ENCODE results near the gene PSMA3.

PSMA3 gene

DNA sequence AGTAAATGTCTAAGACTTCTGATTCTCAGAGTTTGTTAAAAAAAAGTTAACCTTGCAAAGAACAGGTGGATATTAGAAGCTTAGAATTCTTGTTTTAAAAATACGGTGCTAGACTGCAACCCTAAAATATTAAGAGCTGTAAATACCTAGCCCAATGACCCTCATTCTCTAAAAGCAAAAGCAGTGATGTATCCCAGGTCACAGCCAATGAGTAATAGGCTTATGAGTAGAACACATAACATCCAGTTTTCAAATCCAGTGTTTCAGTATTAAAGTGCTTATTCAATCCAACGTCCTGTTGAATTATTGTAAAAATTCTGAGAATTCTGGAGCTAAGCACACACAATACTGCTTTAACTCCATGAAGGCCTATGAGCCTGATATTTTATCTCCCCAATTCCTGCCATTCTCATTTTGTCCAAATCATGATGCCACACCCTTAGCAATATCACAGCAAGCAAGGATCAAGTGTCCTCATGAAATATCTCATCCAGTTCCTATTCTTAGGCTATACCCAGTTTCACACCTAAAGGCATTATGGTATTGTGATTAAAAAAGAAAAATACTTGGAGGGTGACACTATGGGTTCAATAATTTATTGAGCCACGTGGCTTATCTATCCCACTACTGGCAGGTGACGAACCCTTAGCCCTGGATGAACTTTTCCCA is 38.4 kb downstream of the PSMA3 start:
- no peak overlapping the region for H3K4me3 ChIP-seq (ENCODE audit: low read depth in 1 of 2, low read length in 1 of 2)
- H3K27ac ChIP-seq: no peak overlapping the region
- TF ChIP-seq, protein P1, sequence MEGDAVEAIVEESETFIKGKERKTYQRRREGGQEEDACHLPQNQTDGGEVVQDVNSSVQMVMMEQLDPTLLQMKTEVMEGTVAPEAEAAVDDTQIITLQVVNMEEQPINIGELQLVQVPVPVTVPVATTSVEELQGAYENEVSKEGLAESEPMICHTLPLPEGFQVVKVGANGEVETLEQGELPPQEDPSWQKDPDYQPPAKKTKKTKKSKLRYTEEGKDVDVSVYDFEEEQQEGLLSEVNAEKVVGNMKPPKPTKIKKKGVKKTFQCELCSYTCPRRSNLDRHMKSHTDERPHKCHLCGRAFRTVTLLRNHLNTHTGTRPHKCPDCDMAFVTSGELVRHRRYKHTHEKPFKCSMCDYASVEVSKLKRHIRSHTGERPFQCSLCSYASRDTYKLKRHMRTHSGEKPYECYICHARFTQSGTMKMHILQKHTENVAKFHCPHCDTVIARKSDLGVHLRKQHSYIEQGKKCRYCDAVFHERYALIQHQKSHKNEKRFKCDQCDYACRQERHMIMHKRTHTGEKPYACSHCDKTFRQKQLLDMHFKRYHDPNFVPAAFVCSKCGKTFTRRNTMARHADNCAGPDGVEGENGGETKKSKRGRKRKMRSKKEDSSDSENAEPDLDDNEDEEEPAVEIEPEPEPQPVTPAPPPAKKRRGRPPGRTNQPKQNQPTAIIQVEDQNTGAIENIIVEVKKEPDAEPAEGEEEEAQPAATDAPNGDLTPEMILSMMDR (IDR thresholded peaks at IDR 0.05): no peak
- peaks cover 81% of the 10 kb centered on the region for H3K36me3 ChIP-seq
- peaks cover 10 to 13% of the 10 kb centered on the region in 2 experiments for H3K4me1 ChIP-seq (ENCODE audit: control insufficient read depth in 1 of 2, insufficient read depth in 1 of 2, low read depth in 1 of 2, low read length in 1 of 2)
- no peaks in the 10 kb centered on the region for H3K9me3 ChIP-seq
- H3K27me3 ChIP-seq: no peaks in the 10 kb centered on the region

GRCh38 chr14:58283730-58284129 is 39.1 kb downstream of the PSMA3 start:
- Histone ChIP-seq H3K27me3 (no peaks in the 10 kb centered on the region), H3K4me3 (ENCODE audit: low read depth in 1 of 2, low read length in 1 of 2) (no peak overlapping the region), H3K4me1 (ENCODE audit: control insufficient read depth in 1 of 2, insufficient read depth in 1 of 2, low read depth in 1 of 2, low read length in 1 of 2) (peaks cover 10 to 16% of the 10 kb centered on the region in 2 experiments), H3K36me3 (peaks cover 82% of the 10 kb centered on the region), H3K27ac (no peak overlapping the region), H3K9me3 (no peaks in the 10 kb centered on the region)
- TF ChIP-seq, protein P1 (IDR thresholded peaks at IDR 0.05): no peak

GRCh38 chr14:58285132-58285531 is 40.5 kb downstream of the PSMA3 start:
- no peaks in the 10 kb centered on the region for H3K27me3 ChIP-seq
- no peaks in the 10 kb centered on the region for H3K9me3 ChIP-seq
- peaks cover 10 to 17% of the 10 kb centered on the region in 2 experiments for H3K4me1 ChIP-seq (ENCODE audit: control insufficient read depth in 1 of 2, insufficient read depth in 1 of 2, low read depth in 1 of 2, low read length in 1 of 2)
- TF ChIP-seq, protein P1 (IDR thresholded peaks at IDR 0.05): no peak
- H3K36me3 ChIP-seq: peaks cover 81% of the 10 kb centered on the region
- no peak overlapping the region for H3K4me3 ChIP-seq (ENCODE audit: low read depth in 1 of 2, low read length in 1 of 2)
- H3K27ac ChIP-seq: no peak overlapping the region

DNA sequence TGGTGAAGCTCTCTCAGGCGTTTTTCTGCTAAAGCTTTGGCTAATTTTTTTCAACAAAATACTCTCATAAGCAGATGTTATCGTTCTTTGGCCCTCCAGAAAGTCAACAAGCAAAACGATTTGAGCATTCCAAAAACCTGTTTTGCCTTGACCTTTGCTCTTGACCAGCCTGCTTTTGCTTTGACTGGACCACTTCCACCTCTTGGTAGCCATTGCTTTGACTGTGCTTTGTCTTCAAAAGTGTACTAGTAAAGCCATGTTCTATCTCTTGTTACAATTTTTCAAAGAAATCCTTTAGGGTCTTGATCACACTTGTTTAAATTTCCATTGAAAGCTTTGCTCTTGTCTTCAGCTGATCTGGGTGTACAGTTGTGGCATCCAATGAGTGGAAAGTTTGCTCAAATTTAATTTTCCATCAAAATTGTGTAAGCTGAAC is 43.0 kb downstream of the PSMA3 start:
- Histone ChIP-seq H3K27ac (peak overlapping the region; percentile 14), H3K9me3 (no peaks in the 10 kb centered on the region), H3K27me3 (no peaks in the 10 kb centered on the region), H3K4me3 (ENCODE audit: low read depth in 1 of 2, low read length in 1 of 2) (no peak overlapping the region), H3K36me3 (peaks cover 99% of the 10 kb centered on the region), H3K4me1 (ENCODE audit: control insufficient read depth in 1 of 2, insufficient read depth in 1 of 2, low read depth in 1 of 2, low read length in 1 of 2) (peaks cover 0 to 4% of the 10 kb centered on the region in 2 experiments)
- TF ChIP-seq, protein P1 (IDR thresholded peaks at IDR 0.05): no peak

DNA sequence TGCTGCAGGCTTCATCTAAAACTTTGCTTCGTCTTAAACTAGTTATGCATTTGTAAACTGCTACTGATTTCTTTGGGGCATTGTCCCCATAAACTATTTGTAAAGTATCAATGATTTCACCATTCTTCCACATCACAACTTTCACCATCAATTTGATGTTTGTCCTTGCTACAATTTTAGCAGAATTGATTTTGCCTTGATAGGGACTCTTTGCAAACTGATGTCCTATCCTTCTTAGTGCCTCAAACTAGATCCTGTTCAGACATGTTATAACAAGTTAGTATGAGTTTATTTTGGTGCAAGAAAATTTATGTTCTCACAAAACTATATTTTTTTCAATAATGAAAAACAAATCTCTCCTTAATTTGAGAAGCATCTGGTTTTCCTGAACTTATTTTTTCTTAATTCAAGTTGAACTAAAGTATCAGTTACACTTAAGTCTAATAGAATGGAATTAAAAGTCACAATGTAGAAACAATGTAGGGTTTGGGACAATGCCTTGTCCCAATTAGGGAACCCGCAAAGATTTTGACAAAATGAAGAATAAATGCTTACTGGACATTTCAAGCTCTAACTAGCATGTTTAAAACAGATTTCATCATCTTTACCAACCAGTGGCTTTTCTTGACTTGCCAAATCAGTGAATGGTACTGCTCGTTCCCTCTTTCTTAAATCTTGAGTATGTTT is 43.6 kb downstream of the PSMA3 start:
- peaks cover 99% of the 10 kb centered on the region for H3K36me3 ChIP-seq
- TF ChIP-seq, protein P1 (IDR thresholded peaks at IDR 0.05): no peak
- H3K9me3 ChIP-seq: no peaks in the 10 kb centered on the region
- peak overlapping the region; percentile 14 for H3K27ac ChIP-seq
- H3K27me3 ChIP-seq: no peaks in the 10 kb centered on the region
- H3K4me3 ChIP-seq (ENCODE audit: low read depth in 1 of 2, low read length in 1 of 2): no peak overlapping the region
- H3K4me1 ChIP-seq (ENCODE audit: control insufficient read depth in 1 of 2, insufficient read depth in 1 of 2, low read depth in 1 of 2, low read length in 1 of 2): peaks cover 0 to 4% of the 10 kb centered on the region in 2 experiments
